GM18858 (cell line): ENCODE measurements around the gene SLC25A4.
"Not testable (repeated sequence)": the region's sequence is repeated elsewhere in the genome, so short reads cannot be mapped to it uniquely, and the experiment has no call there.

Experiments
- ATAC-seq: cut with Tn5 transposase; IDR thresholded peaks from one replicate; pipeline ENCODE4 v1.9.1; 2021; ENCODE audit not compliant: unreplicated experiment

SLC25A4 gene

GRCh38 chr4:185142912-185143600, at the start of gene SLC25A4:
Gene SLC25A4, plus strand, starts transcription at chr4:185143266. Its CDS starts 107 bp downstream, at chr4:185143373.
- ATAC-seq: peak; percentile 90

DNA sequence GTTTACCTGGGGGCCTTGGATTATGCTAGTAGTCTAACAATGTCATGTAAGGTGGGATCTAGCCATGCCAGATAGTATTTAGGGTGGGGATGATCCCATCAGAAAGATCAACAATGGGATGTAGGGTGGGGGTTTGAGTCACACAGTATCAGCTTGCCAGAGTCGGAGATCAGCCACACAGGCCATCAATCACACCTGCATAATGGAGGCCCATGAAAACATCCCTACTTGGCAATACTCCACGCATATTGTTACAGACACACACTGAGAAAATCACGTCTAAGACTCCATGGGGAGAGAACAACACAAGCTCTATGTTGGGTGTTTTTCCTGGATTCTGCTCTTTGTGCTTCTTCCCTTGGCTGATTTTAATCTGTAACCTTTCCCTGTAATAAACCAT, 49.5 kb upstream of the SLC25A4 start:
- ATAC-seq: no peak

- ATAC-seq: no peak
Measured at GRCh38 chr4:185096032-185096653, 46.9 kb upstream of the SLC25A4 start.

DNA sequence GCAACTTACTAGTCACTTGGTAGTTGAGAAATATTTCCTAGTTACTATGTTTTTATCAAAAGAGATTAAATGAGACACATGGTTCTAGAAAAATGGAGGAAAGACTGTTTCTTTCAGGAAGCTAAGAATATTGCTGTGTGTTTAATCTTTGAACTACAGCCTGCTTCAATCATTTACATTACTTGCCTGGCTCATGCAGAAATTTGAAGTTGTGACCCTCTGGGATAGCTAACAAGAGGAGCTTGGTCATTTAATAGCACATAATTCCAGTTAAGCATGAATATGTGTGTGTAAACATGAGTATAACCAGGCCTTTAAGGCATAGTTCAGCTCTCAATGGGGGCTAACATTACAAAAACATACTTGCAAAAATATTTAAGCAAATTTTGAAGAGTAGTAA, 44.6 kb upstream of the SLC25A4 start:
- ATAC-seq: no peak

- ATAC-seq: no peak
Measured at GRCh38 chr4:185099024-185099682, 43.9 kb upstream of the SLC25A4 start.

GRCh38 chr4:185099940-185100339, 43.1 kb upstream of the SLC25A4 start:
- no peak for ATAC-seq

- no peak for ATAC-seq
Measured at GRCh38 chr4:185100423-185100822, 42.6 kb upstream of the SLC25A4 start.

DNA sequence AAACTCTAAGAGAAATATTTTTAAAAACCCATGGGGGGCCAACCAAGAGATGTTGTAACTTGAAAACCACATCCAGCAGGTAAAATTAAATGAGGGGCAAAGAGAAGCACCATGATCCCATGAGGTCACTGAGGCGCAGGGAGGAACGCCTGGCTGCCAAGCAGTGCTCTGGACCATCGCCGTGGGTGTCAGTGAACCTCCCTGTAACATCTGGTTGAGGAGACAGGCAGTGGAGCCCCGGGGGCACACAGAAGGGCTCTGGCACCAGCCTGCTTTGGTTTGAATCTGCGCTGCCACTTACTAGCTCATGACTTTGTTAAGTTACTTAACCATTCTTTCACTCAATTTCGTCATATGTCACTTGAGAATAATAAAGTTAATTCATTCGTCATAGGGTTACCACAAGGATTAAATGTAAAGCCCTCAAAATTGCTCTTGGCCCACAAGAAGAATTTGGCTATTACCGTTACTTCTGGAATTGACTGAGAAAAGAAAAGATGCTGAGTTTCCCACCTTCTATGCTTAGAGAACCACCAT, 41.6 kb upstream of the SLC25A4 start:
- no peak for ATAC-seq

DNA sequence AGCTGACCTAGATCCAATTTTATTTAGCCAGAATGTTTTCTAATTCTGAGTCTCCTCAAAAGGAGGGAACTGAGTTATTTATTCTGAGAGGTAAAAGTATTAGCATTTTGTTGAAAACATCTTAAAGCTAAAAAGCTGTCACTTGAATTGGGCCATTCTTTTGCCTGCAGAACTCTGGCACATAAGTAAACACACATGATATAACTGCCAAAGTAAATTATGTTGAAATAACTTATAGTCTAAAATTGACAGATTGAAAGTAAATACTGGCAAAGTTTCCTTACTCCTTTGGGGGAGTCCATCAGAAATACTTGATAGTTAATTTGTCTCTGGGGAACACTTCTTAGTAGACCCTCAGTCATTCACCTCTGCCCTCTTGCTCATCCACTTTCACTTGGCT, 38.3 kb upstream of the SLC25A4 start:
- ATAC-seq: no peak

DNA sequence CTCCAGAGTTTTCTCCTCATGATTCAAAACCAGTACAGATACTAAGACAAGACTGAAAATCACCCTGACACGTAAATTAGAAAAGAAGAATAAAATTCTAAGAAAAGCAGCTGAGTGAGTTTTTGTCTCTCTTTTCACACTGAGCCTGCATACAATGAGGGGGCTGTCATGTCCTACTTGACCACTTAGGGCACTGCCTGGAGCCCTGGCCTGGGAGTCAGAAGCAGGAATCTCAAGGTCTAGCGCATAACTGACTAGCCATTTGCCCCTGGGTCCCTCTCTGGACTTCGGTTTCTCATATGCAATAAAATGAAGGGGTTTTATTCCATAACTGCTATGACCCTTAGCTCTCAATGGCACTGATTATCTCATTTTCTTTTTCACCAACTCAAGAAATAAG, 36.7 kb upstream of the SLC25A4 start:
- ATAC-seq: no peak

GRCh38 chr4:185107574-185107973, 35.5 kb upstream of the SLC25A4 start:
- not testable (repeated sequence) for ATAC-seq

GRCh38 chr4:185108185-185108584, 34.9 kb upstream of the SLC25A4 start:
- no peak for ATAC-seq

GRCh38 chr4:185108669-185109068, 34.4 kb upstream of the SLC25A4 start:
- no peak for ATAC-seq

- no peak for ATAC-seq
Measured at GRCh38 chr4:185109736-185110135, 33.3 kb upstream of the SLC25A4 start.

DNA sequence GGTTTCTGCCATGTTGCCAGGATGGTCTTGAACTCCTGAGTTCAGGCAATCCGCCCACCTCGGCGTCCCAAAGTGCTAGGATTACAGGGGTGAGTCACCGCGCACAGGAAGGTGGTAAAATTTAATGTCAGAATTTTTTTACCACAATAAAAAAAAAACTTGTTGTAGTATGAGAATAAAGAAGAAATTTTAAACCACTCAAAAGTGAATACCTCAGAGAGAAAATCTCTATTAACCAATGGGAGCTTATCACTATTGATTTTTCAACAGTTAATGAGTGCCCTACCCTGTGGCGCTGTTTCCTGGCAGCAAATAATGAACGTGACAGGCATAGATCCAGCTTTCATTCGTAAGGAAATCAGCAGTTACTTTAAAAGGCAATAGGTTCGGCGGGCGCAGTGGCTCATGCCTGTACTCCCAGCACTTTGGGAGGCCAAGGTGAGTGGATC, 32.7 kb upstream of the SLC25A4 start:
- no peak for ATAC-seq

DNA sequence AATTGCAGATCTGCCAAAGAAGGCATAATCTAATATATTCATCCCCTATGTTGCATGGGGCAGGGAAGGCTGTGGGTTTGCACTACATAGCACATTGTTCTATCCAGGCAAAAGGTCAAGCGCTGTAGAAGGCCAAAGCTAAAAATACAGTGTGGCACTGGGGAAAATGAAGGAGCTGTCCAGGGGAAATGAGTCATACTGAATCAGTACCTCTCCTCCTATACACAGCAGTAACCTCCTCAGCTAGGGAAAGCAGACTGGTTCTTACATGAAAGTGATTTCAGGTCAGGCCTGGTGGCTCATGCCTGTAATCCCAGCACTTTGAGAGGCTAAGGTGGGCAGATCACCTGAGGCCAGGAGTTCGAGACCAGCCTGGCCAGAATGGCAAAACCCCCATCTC, 31.0 kb upstream of the SLC25A4 start:
- ATAC-seq: no peak

- no peak for ATAC-seq
Measured at GRCh38 chr4:185113340-185113739, 29.7 kb upstream of the SLC25A4 start.

DNA sequence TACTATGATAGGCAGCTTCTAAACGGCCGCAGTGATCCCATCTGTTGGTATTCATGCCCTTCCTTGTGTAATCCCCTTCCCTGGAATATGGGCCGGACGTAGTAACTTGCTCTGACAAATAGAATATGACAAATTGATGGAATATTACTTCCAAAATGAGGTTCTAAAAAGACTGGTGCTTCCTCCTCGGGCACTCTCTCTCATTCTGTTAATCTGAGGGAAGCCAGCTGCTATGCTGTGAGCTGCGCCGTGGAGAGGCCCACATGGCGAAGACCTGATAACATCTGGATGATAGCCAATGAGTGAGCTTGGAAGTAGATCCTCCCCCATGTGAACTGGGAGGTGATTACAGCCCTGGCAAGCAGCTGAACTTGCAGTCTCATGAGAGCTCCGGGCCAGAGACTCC, 27.2 kb upstream of the SLC25A4 start:
- no peak for ATAC-seq

GRCh38 chr4:185117300-185117934, 25.6 kb upstream of the SLC25A4 start:
- ATAC-seq: no peak

- no peak for ATAC-seq
Measured at GRCh38 chr4:185118876-185119275, 24.2 kb upstream of the SLC25A4 start.

GRCh38 chr4:185119467-185119866, 23.6 kb upstream of the SLC25A4 start:
- not testable (repeated sequence) for ATAC-seq
